ENCODE measurements around the gene HMGN3.
"Not testable (repeated sequence)": the region's sequence is repeated elsewhere in the genome, so short reads cannot be mapped to it uniquely, and the experiment has no call there.

GRCh38 chr6:79255086-79255485 is 20.6 kb upstream of the HMGN3 start:
- TF ChIP-seq FOS (IDR thresholded peaks at IDR 0.05; ENCODE audit: low read depth, low read length); RAD21 (IDR thresholded peaks at IDR 0.05; ENCODE audit: low read length); CTCF (conservative IDR thresholded peaks at IDR 0.05; ENCODE audit: low read depth, low read length); POLR2A (IDR thresholded peaks at IDR 0.05; ENCODE audit: low read depth, low read length); MAZ (IDR thresholded peaks at IDR 0.05; ENCODE audit: borderline replicate concordance, low read depth, low read length); CEBPB (IDR thresholded peaks at IDR 0.05; ENCODE audit: low read depth, low read length); BHLHE40 (IDR thresholded peaks at IDR 0.05; ENCODE audit: low read depth, low read length); RFX5 (IDR thresholded peaks at IDR 0.05; ENCODE audit: low read depth, low read length); SMC3 (IDR thresholded peaks at IDR 0.05; ENCODE audit: low read depth, low read length): not testable (repeated sequence)
- TF ChIP-seq, protein P1, sequence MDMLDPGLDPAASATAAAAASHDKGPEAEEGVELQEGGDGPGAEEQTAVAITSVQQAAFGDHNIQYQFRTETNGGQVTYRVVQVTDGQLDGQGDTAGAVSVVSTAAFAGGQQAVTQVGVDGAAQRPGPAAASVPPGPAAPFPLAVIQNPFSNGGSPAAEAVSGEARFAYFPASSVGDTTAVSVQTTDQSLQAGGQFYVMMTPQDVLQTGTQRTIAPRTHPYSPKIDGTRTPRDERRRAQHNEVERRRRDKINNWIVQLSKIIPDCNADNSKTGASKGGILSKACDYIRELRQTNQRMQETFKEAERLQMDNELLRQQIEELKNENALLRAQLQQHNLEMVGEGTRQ (IDR thresholded peaks at IDR 0.05; ENCODE audit: low read depth, low read length) = not testable (repeated sequence)
- TF ChIP-seq, protein P2, sequence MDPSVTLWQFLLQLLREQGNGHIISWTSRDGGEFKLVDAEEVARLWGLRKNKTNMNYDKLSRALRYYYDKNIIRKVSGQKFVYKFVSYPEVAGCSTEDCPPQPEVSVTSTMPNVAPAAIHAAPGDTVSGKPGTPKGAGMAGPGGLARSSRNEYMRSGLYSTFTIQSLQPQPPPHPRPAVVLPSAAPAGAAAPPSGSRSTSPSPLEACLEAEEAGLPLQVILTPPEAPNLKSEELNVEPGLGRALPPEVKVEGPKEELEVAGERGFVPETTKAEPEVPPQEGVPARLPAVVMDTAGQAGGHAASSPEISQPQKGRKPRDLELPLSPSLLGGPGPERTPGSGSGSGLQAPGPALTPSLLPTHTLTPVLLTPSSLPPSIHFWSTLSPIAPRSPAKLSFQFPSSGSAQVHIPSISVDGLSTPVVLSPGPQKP (IDR thresholded peaks at IDR 0.05; ENCODE audit: borderline replicate concordance, low read depth, low read length) = not testable (repeated sequence)
